ENCODE results near the gene CACNA2D1.

DNA sequence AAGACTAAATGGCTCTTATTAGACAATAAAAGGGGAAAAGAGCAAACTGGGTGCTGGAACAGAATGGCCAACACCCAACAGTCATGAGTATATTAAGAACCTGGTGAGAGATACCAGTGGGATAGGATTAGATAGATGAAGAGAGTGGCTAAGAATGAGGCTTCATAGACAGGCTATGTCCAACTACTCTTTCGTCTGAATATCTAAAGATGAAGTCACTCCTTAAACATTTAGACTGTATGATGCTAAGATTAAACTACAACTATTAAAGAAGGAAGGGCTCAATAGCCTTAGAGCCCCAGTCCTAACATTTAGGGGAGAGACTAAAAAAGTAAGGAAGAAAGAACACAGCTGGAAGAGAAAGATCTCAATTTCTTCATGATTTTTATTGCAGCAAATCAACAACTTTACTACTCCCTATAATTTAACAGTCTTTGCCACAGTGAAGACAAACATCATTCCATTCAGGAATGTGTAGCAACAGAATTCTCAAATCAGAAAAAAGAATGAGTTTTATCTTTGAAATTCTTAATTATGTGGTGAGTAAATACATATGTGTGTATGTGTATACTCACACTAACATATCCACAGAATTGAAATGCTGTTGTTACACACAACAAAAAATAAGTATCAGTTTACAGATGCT lies 45.6 kb downstream of the CACNA2D1 start:
- TF ChIP-seq, protein P1, sequence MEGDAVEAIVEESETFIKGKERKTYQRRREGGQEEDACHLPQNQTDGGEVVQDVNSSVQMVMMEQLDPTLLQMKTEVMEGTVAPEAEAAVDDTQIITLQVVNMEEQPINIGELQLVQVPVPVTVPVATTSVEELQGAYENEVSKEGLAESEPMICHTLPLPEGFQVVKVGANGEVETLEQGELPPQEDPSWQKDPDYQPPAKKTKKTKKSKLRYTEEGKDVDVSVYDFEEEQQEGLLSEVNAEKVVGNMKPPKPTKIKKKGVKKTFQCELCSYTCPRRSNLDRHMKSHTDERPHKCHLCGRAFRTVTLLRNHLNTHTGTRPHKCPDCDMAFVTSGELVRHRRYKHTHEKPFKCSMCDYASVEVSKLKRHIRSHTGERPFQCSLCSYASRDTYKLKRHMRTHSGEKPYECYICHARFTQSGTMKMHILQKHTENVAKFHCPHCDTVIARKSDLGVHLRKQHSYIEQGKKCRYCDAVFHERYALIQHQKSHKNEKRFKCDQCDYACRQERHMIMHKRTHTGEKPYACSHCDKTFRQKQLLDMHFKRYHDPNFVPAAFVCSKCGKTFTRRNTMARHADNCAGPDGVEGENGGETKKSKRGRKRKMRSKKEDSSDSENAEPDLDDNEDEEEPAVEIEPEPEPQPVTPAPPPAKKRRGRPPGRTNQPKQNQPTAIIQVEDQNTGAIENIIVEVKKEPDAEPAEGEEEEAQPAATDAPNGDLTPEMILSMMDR (IDR thresholded peaks at IDR 0.05) = no peak
- TF ChIP-seq POLR2A (IDR thresholded peaks at IDR 0.05; ENCODE audit: low read depth) = no peak
